IPS-11a (cell line): ENCODE measurements around the gene ASCL2.

Source experiments
- H3K4me3 ChIP-seq: one replicate; pipeline ENCODE4 v1.5.1; 2013; ENCODE audit warnings: low read depth, low read length, control low read depth

The ASCL2 gene

DNA sequence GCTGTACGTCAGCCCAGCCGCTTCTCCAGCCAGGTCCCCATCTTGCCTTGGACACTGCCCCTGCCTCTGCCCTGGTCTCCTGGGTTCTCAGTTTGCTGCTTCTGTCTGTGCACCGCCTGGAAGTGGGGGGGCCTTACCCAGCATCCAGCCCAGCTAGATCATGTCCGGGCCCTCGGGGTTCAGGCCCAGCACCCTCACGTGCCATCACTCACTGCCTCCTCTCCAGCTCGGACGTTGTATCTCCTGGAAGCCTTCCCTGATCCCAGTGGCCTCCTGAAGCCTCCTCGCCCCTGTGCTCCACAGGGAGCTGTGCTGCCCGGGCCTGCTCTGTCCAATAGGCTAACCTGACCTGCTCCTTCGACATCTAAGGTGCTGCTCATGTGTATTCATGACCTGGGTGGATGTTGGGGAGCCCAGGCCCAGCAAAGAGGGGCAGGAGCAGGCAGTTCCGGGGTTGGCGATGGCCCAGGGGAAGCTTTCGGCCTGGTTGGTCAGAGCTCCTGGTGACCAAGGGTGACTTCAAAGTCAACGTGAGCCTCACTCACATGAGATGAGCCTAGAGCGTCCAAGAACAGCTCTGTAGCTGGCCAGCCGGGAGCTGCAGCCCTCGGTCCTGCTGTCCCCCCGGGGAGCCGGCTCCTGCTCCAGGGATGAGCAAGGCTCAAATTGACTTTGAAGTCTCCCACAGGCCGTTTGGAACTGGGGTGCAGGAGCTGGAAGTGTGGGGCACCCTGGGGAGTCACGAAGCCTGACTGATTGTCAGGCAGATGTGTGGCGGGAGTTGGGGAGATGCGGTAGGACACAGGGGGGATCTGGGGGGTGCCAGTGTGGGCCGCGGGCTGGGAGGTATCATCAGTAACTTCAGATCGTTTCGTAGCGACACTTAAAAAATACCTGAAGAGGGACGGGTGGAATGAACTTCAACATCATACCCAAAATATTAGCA lies 5.2 kb upstream of the ASCL2 start:
- H3K4me3 ChIP-seq = no peak overlapping the region

DNA sequence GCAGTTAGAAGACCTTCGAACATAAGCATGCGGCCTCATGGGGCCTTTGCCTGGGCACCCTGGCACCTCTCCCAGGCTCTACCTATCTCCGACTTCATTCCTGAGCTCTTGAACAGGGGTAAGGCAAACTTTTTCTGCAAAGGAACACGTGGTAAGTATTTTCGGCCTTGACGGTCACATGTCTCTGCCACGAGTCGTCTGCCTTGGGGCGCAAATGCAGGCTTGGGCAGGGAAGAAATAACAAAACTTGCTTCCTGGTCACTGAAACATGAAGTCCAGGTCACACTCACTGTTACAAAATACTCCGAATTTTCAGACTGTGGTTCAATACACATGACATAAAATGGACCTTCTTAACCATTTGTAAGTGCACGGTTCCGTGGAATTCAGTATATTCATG lies 3.4 kb upstream of the ASCL2 start:
- no peak overlapping the region for H3K4me3 ChIP-seq

DNA sequence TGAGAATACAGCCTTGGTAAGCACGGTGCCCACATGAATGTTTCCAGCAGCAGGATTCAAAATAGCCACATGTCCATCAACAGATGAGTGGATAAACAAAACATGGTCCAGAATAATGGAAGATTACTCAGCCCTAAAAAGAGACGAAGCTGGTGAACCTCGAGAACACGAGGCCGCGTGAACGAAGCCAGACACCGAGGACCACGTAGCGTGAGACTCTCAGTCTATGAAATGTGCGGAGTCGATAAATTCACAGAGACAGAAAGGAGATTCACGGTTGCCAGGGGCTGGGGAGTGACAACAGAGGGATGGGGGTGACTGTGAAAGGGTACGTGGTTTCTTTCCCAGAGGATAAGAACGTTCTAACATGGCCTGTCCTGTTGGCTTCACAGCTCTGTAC lies 2.9 kb upstream of the ASCL2 start:
- no peak overlapping the region for H3K4me3 ChIP-seq

DNA sequence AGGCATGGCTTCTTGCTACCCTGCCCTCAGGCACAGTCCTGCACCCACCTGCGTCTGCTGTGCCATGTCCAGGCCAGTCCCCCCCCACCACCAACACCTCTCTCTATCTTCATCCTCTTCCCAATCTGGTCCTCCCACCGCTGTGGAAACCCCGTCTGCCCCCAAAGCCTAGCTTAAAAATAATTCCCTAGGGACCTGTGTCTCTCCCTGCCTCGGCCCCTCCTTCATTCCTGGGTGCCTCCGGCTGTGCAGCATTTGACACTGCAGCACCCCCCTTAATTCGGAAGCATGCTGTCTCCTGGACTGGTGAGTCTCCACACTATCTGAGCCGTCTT lies 2.5 kb upstream of the ASCL2 start:
- no peak overlapping the region for H3K4me3 ChIP-seq

DNA sequence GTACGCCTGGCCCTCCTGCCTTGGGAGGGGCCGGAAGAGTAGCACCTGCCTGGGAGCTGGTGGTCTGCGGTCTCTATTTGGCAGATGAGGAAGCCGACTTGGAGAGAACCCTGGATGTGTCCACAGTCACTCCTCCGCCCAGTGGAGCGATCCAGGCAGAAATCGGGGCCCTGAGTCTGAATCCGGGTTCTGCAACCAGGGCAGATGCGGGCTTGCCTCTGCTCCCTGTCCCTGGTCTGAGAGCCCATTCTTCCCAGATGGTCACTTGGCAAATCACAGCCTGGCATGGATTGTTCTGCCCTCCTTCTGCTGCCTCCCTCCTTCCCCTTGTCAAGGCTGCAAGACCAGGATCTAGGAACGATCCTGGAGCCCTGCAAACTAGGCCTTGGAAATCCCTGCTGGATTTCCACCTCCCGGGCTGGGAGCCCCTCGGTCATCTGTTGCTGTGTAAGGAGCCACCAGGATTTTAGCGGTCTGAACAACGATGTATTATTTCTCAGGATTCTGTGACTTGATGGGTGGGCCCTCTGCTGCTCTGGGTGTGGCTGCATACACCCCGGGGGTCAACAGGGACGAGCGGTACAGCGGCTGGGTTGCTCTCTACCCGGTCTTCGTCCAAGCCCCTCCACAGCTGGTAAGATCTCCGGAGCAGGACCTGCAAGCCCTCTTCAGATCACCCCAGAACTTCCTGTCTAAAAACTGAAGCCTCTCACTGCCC lies 2.0 kb upstream of the ASCL2 start:
- no peak overlapping the region for H3K4me3 ChIP-seq

DNA sequence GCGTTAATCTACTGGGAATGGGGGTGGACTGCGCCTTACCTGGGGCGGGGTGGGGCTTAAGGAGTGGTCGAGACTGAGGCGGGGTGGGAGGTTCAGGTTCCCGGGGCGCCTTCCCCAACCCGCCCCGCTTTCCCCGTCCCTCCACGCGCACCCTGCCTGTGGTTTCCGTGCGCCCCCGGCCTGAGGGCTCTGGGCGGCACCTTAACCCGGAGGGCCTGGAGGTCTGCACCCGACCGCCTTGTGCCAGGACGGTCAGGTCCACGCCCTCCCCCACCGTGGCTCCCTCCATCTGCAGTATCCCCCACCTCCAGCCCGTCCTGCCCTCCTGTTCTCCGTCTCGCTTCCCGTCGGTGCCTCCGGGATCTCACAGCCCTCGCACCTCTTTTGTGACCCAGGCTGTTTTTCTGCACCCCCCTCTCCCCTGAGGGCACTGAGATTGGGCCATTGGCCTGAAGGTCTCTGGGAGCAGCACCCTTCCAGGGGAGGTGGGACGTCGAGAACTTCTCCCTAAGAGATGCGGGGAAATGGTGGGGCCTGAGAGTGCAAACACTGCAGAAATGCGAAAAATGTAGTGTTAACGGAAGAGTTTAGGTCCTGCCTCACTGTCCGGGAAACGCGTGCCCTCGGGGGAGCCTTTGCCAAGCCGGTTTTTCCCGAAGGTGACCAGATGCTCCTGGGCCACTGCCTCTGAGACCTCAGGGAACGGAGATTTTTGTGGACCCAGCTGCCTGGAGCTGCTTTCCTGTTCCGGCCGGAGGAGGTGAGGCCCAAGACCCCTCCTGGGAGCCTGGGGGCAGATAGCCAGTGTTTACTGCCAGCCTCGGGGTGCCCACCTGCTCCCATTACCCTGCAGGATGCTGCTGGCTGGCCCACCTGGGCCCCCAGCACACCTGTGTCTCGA lies 1.2 kb upstream of the ASCL2 start:
- H3K4me3 ChIP-seq = no peak overlapping the region

DNA sequence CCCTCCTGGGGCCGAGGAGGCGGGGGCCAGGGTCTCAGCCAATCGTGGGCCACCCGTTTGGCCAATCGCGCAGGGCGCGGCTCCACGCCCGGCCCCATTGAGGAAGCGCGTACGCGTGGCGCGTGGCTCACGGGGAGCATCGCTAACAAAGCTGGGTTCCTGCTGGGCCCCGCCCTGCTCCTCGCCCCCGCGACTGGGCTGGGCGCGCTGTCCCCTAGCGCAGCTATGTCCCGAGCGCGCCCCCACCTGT lies 614 bp upstream of the ASCL2 start:
- no peak overlapping the region for H3K4me3 ChIP-seq

DNA sequence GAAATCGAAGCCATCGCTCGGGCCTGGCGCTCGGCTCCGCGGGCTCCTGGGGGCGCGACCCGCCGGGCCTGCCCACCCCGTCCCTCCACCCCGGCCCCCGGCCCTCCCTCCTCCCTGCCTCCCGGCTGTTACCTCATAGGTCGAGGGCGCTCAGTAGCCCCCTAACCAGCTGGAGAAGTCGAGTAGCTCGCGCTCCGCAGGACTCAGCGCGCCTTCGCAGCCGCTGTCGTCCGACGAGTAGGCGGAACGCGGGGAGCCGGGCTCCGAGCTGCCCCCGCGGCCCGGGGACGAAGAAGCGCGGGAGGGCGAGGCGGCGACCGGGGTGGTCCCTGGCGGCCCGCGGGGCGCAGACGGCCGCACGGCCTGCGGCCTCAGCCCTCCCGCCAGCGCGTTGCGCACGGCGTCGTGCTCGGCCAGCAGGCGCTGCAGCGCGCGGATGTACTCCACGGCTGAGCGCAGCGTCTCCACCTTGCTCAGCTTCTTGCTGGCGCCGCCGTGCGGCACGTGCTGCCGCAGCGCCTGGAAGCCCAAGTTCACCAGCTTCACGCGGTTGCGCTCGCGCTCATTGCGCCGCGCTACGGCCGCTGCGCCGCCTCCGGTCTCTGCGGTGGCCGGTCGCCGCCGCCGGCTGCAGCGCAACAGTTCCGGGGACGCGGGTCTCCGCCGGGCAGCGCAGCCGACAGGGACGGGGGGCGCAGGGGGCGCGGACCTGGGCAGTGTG lies 627 bp downstream of the ASCL2 start:
- no peak overlapping the region for H3K4me3 ChIP-seq

DNA sequence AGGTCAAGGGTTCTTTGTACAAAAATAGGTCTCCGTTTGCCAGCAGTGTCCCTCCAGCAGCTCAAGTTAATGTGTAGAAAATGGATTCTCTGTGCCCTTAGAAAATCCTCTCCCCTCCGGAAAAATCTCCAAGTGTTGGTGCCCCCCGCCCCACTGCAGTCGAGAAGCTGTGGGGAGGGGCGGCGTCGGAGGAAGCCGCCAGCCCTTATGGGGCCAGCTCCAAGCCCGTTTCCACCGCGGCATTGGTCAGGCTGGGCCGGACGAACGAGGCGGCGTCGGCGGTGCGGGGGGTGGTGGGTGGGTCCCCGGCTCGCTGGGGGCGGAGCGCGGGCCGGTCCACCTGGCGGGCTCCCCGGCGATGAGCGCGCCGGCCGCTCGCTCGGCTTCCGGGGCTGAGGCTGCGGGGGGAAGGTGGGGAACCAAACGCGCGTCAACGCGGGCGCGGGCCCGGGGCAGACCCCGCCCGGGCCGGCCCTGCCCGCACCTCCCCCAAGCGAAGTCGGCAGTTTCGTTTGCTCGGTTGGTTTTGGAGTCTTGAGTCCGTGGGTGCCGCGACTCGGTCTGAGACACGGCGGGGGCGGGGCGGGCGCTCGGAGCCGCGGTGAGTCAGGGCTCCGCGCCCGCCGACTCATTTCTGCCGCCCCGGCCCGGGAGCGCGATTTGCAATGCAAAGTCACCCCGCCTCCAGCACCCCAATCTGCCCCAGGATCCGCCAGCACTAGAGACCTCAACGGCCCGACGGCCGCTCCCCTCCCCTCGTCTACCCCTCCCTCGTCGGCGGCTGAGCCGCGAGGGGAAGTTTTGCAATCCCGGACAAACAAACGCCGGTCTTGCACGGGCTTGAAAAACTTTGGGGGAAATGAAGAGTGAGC lies 1.4 kb downstream of the ASCL2 start:
- H3K4me3 ChIP-seq = peak overlapping the region; percentile 20

DNA sequence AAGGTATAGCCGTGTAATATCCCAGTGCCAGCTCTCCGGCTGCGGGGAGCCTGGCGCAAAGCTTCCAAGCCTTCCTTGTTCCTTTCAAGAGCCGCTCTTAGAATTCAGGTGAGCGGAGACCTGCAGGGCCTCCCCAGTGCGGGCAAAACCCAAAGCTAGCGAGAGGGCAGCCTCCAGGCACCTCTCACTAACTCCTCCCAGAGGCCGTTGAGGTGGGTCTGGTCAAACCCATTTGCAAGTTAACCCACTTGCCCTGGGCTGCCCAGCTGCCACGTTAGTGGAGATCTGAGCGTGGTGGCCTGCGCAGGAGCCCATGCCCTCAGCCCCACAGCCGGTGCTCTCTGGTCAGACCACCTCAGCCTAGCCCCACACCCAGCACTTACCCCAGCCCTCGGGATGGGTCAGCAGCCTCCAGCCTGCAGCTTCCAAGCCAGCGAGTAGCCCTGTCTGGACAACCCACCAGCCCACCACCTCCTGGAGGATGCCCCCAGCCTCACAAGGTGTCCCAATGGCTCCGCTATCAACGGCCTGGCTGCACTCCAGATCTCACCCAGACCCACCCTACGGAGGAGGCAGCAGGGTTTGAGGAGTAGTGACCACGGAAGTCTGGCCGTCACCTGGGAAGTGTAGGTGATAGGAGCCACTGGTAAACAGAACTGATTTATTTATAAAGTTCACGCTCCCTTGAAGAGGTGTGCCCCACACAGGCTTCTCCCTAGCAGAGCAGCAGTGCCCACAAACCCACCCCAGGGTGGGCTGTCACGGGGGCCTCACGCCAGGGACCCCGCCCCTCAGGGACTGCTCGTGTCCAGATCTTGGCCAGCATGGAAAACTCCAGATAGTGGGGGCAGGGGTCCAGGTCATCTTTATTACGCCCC lies 2.3 kb downstream of the ASCL2 start:
- no peak overlapping the region for H3K4me3 ChIP-seq

DNA sequence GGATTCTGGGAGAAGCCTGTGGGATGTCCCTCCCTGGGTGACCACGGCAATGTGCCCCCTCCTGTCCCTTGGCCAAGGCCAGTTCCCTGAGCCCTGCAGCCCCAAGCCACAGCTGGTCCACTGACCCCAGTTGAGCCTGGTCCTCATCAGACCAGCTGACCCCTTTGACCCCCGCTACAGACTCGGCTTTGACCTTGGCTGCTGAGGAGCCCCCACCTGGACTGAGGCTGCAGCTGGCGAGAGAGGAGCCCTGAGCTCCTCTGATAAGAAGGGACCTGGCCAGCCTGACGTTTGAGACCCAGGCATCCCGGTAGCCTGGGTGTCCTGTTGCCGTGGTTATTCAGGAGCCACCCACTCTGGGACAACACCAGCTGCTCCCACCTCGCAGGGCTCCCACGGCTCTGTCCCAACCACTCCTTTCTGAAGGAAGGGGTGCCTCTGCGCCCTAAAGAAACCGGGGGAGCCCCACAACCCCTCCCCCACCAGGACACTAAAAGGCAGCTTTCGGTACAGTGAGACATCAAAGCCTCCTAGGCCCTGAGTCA lies 3.0 kb downstream of the ASCL2 start:
- no peak overlapping the region for H3K4me3 ChIP-seq

DNA sequence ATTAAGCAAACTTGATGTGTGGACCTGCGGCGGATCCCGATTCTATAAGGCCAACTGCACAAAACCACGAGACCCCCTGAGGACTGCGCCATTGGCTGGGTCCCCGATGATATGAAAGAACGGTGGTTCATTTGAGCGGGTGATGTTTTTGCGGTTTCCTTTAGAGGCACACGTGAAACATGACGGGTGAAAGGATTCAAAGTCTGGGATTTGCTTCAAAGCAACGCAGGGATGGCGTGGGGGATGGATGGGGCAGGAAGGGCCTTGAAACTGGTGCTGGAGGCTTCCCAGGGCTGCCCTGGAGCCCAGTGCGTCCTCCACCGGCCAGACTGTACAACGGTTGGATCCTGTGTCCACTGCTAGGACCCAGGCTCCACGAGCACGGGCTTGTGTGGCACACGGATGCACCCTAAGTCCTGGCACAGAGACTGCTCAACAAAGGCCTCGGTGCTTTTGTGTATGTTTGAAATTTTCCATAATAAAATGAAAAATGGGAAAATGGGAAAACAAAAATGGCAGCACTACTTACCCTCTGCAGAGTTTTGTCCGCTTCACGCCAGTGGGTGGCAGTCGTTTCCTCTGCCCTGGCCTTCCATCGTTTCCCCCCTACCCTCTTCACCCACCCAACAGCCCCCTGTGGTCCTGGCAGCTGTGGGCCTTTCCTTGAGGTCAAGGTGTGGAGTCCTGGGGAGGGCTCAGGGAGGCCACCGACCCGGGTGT lies 3.6 kb downstream of the ASCL2 start:
- H3K4me3 ChIP-seq = no peak overlapping the region

DNA sequence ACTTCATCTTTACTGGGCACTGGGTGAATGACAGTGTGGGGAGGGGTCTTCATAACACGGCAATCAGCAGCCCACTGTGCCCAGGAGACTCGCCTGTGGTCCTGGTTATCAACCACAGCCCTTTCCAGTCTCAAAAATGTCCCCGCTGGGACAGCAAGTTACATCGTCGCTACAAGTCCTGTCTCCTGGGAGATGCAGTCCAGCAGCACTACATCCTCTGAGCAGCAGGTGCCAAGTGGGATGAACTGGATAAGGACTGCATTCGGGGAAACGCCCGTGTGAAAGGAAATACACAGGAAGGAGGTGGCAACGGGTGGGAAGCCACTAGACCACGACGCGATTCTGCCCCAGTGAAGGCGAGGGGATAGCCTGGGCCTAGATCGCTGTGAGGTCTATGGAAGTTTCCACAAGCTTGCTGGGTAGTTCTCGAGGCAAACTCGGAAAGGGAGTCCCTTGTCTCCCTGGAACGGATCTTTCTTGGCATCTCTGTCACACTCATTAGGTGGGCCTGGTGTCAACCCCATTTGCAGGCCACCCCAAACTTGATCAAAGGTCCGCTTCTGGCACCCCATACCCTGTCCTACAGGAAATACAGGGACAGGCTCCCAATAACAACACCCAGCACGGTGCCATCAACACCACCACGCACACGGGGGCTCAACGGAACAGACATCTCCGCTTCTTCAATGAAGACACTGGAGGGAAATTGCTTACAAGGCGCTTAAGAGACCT lies 4.4 kb downstream of the ASCL2 start:
- H3K4me3 ChIP-seq = no peak overlapping the region

DNA sequence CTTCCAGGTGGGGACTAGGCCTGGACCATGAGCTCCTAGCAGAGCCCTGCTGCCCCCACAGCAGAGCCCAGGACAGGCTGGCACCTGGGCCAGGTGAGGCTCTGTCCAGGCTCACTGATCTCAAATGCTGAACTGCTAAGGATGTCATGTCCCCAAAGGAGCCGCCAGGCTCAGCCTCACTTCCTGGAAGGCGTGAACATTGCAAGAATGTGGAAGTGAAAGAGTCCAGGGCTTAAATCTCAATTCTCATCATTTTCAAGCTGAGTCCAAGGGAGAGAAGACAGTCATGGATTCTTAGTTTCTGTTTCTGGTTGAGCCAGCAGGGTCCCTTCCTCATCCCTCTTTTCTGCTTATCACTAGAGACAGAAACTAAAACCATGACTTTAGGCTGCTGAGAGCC lies 5.0 kb downstream of the ASCL2 start:
- no peak overlapping the region for H3K4me3 ChIP-seq

DNA sequence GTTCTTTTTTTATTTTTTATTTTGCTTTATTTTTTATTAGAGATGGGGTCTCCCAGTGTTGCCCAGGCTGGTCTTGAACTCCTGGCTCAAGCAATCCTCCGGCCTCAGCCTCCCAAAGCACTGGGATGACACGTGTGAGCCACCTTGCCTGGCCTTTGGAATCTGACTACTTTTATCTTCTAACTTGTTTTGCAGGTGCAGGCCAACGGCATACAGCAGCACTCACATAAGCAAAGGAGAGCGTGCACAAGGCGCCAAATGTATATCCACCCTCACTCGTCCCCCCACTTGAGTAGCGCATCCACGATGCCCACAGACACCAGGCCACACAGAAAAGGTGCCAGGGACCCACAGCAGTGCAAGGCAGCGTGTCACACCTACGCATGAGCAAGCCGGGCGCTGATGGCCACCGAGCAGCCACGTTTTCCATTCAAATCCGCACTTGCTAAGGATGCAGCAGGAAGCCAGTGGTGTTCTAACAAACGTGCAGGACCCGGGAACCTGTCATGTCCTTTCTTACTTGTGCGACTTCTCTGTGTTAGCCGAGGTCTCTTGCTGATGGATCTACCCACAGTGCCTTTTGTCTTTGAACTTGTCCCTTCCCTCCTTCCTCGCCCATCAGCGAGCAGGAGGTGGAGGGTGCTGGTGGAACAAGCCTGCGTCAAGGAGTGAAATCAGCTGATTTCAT lies 5.9 kb downstream of the ASCL2 start:
- H3K4me3 ChIP-seq = no peak overlapping the region

DNA sequence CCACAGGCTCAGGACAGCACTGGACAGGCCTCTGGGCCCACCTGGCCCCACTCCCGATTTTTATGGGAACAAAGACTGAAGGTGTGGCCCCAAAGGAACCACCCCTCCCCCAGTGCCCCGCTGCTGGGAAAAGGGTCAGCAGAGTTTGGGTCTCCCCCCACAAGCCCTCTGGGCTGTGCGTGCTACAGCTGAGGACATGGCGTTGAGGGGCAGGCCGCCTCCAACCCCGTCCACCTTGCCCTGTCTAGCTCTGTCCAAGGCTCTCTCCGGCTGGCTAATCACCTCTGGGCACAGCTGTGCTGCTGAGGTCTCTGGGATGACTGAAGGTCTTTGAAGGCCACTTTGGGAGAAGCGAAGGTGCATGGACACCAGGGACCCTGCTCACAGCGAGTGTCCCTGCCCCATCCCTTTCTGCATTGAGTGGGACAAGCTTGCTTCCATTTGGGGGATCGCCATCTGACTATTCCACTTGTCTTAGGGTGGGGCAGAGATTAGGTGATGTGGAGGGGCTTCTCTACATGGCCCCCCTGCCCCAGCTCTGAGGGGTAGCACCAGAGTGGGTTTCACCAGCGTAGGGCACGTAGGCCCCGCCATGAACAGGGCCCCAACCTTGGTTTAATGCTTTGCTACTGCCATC lies 6.5 kb downstream of the ASCL2 start:
- no peak overlapping the region for H3K4me3 ChIP-seq
